ENCODE measurements around the gene CDH16.

Gene CDH16

DNA sequence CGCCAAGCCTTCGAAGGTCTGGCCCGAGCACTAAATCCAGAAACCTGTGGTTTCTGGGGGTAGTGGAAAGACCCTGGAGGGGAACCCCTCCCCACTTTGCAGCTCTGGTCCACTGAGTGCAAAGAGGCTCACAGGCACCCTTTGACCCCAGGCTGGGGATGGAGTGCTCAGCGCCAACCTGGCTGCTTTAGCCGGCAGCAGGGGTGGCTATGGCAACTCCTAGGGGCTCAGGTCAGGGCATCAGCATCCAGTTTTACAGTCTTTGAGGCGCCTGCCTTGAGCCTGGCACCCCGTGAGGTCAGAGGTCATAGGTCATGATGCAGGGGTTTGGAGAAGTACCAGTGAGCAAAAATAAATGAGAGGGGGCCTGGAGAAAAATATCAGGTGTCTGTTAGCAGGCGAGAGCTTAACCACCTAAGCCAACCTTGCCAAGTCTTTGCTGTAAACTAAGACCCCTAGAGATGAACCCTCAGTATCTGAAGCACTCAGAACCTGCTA is 56.6 kb downstream of the CDH16 start:
- H3F3A ChIP-seq (ENCODE audit: low read depth), result no peaks in the 10 kb centered on the region
- H3K9ac ChIP-seq (ENCODE audit: low read depth, low read length, poor library complexity, severe bottlenecking), result no peak overlapping the region
- no peaks in the 10 kb centered on the region for H3K36me3 ChIP-seq (ENCODE audit: insufficient read depth, low read length)
- no peaks in the 10 kb centered on the region for H3K27me3 ChIP-seq (ENCODE audit: insufficient read depth, low read length, poor library complexity, severe bottlenecking)
- no peak overlapping the region for H3K4me3 ChIP-seq (ENCODE audit: low read length, poor library complexity, severe bottlenecking)
- no peaks in the 10 kb centered on the region for H3K4me1 ChIP-seq (ENCODE audit: insufficient read depth, low read length, poor library complexity, severe bottlenecking)
- no peaks in the 10 kb centered on the region for H4K20me1 ChIP-seq (ENCODE audit: insufficient read depth, low read length, poor library complexity, severe bottlenecking)
- no peaks in the 10 kb centered on the region for H3K9me2 ChIP-seq (replicated peaks; ENCODE audit: low read depth, low read length)
- H3K4me2 ChIP-seq (ENCODE audit: low read depth, low read length, poor library complexity, severe bottlenecking), result no peak overlapping the region
- TF ChIP-seq EZH2phosphoT487 (IDR thresholded peaks at IDR 0.05; ENCODE audit: borderline replicate concordance), result no peak
- no peaks in the 10 kb centered on the region for H3K79me2 ChIP-seq (ENCODE audit: insufficient read depth, low read length)
- H3K9me3 ChIP-seq (ENCODE audit: insufficient read depth, low read depth, low read length), result no peaks in the 10 kb centered on the region
- H2AFZ ChIP-seq (ENCODE audit: low read length), result no peak overlapping the region

DNA sequence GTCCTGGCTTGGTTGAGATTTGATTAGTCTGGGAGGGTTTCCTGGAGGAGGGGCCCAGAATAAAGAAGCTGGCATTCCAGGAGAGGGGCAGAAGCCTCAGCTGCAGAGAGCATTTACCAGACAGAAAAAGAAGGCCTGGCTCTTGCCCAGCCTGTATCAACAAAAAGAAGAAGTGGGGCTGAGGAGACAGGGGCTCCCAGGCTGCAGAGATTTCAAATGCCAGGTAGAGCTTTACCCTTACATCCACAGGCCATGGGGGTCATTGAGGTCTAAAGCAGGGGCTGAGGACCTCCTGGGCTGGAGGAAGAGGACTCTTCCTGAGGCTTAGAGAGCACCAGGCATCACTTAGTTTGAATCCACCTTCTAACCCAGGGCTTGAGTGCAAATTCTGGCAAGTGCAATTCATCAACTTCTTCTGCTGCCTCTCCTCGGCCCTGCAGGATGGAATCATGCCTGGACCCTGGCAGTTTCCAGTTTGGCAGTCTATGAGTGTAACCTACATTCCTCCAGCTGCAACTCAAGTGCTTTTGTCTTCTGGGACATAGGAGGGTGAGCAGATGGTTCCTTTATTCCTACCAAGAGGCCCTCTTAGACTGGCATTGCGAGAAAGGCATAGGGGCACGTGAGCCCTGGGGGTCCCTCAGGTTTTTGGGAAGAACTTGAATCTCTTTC is 59.2 kb downstream of the CDH16 start:
- Histone ChIP-seq H2AFZ (ENCODE audit: low read length) (no peak overlapping the region), H3K9me2 (replicated peaks; ENCODE audit: low read depth, low read length) (no peaks in the 10 kb centered on the region), H3K27me3 (ENCODE audit: insufficient read depth, low read length, poor library complexity, severe bottlenecking) (no peaks in the 10 kb centered on the region), H3K9ac (ENCODE audit: low read depth, low read length, poor library complexity, severe bottlenecking) (no peak overlapping the region), H3K79me2 (ENCODE audit: insufficient read depth, low read length) (no peaks in the 10 kb centered on the region), H3K4me1 (ENCODE audit: insufficient read depth, low read length, poor library complexity, severe bottlenecking) (no peaks in the 10 kb centered on the region), H3F3A (ENCODE audit: low read depth) (no peaks in the 10 kb centered on the region), H3K9me3 (ENCODE audit: insufficient read depth, low read depth, low read length) (no peaks in the 10 kb centered on the region), H3K4me3 (ENCODE audit: low read length, poor library complexity, severe bottlenecking) (no peak overlapping the region), H4K20me1 (ENCODE audit: insufficient read depth, low read length, poor library complexity, severe bottlenecking) (no peaks in the 10 kb centered on the region), H3K4me2 (ENCODE audit: low read depth, low read length, poor library complexity, severe bottlenecking) (no peak overlapping the region), H3K36me3 (ENCODE audit: insufficient read depth, low read length) (no peaks in the 10 kb centered on the region)
- TF ChIP-seq, protein P1, sequence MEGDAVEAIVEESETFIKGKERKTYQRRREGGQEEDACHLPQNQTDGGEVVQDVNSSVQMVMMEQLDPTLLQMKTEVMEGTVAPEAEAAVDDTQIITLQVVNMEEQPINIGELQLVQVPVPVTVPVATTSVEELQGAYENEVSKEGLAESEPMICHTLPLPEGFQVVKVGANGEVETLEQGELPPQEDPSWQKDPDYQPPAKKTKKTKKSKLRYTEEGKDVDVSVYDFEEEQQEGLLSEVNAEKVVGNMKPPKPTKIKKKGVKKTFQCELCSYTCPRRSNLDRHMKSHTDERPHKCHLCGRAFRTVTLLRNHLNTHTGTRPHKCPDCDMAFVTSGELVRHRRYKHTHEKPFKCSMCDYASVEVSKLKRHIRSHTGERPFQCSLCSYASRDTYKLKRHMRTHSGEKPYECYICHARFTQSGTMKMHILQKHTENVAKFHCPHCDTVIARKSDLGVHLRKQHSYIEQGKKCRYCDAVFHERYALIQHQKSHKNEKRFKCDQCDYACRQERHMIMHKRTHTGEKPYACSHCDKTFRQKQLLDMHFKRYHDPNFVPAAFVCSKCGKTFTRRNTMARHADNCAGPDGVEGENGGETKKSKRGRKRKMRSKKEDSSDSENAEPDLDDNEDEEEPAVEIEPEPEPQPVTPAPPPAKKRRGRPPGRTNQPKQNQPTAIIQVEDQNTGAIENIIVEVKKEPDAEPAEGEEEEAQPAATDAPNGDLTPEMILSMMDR (conservative IDR thresholded peaks at IDR 0.05; ENCODE audit: low read length), result no peak
- no peak for TF ChIP-seq EZH2phosphoT487 (IDR thresholded peaks at IDR 0.05; ENCODE audit: borderline replicate concordance)

DNA sequence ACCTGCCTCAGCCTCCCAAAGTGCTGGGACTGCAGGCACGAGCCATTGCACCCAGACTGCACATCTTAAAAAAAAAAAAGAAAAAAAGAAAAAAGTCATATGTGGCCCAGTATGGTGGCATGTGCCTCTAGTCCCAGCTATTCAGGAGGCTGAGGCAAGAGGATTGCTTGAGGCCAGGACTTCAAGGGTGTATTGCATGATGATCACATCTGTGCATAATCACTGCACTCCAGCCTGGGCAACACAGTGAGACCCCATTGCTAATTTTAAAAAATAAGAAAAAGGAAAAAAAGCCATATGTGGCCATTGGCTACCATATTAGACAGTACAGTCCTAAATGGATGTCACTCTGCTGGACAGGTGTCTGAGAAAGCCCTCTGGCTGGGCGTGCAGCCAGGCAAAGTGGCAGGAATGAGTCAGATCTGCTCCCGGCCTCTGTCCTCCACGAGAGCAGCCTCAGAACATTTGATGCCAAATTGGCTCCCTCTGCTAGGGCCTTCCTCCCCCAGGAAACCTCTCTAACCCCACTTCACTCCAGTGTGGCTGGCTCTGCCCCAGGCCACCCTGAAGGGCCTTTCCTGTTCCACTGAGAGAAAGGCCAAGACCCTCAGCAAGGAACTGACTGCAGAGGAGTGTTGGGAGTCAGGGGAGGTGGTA is 59.8 kb downstream of the CDH16 start:
- no peak overlapping the region for H3K4me2 ChIP-seq (ENCODE audit: low read depth, low read length, poor library complexity, severe bottlenecking)
- no peaks in the 10 kb centered on the region for H3K9me3 ChIP-seq (ENCODE audit: insufficient read depth, low read depth, low read length)
- H3K79me2 ChIP-seq (ENCODE audit: insufficient read depth, low read length), result no peaks in the 10 kb centered on the region
- TF ChIP-seq, protein P1 (conservative IDR thresholded peaks at IDR 0.05; ENCODE audit: low read length), result no peak
- TF ChIP-seq EZH2phosphoT487 (IDR thresholded peaks at IDR 0.05; ENCODE audit: borderline replicate concordance), result no peak
- H3K9me2 ChIP-seq (replicated peaks; ENCODE audit: low read depth, low read length), result no peaks in the 10 kb centered on the region
- no peaks in the 10 kb centered on the region for H4K20me1 ChIP-seq (ENCODE audit: insufficient read depth, low read length, poor library complexity, severe bottlenecking)
- H3K9ac ChIP-seq (ENCODE audit: low read depth, low read length, poor library complexity, severe bottlenecking), result no peak overlapping the region
- no peak overlapping the region for H2AFZ ChIP-seq (ENCODE audit: low read length)
- no peaks in the 10 kb centered on the region for H3K36me3 ChIP-seq (ENCODE audit: insufficient read depth, low read length)
- no peak overlapping the region for H3K4me3 ChIP-seq (ENCODE audit: low read length, poor library complexity, severe bottlenecking)
- H3K4me1 ChIP-seq (ENCODE audit: insufficient read depth, low read length, poor library complexity, severe bottlenecking), result no peaks in the 10 kb centered on the region
- no peaks in the 10 kb centered on the region for H3F3A ChIP-seq (ENCODE audit: low read depth)
- no peaks in the 10 kb centered on the region for H3K27me3 ChIP-seq (ENCODE audit: insufficient read depth, low read length, poor library complexity, severe bottlenecking)

Measured in Loucy (cell line).